ENCODE data around the gene DNAJC28. TPM values are rescaled to one million over a fixed set of nuclear protein-coding genes. Genes with fewer than 3 reads are reported as not detected.

DNAJC28 gene
- total RNA-seq, 1 donor from 2014 or later: 2.7 TPM

- Mint-ChIP-seq H3K36me3 (ENCODE audit: low read depth) (no peaks in the 10 kb centered on the region), H3K27ac (ENCODE audit: unreplicated experiment) (no peak overlapping the region), H3K27me3 (ENCODE audit: low read depth) (no peaks in the 10 kb centered on the region), H3K4me3 (peak overlapping the region; percentile 98), H3K9me3 (no peaks in the 10 kb centered on the region), H3K4me1 (peaks cover 20% of the 10 kb centered on the region)
- DNase-seq (ENCODE audit: low read depth, low spot score): no peak
- no peak for TF ChIP-seq CTCF (conservative IDR thresholded peaks at IDR 0.05)
Measured at GRCh38 chr21:33481314-33481943, 10.1 kb downstream of the DNAJC28 start.

- H3K4me3 Mint-ChIP-seq: peak overlapping the region; percentile 98
- no peaks in the 10 kb centered on the region for H3K36me3 Mint-ChIP-seq (ENCODE audit: low read depth)
- peaks cover 20% of the 10 kb centered on the region for H3K4me1 Mint-ChIP-seq
- H3K27me3 Mint-ChIP-seq (ENCODE audit: low read depth): no peaks in the 10 kb centered on the region
- no peaks in the 10 kb centered on the region for H3K9me3 Mint-ChIP-seq
- H3K27ac Mint-ChIP-seq (ENCODE audit: unreplicated experiment): peak overlapping the region; percentile 96
- DNase-seq (ENCODE audit: low read depth, low spot score): no peak
- TF ChIP-seq CTCF (conservative IDR thresholded peaks at IDR 0.05): no peak
Measured at GRCh38 chr21:33480481-33481103, 10.9 kb downstream of the DNAJC28 start.

- peak within 1 kb of the TSS; percentile 96 for H3K27ac Mint-ChIP-seq (ENCODE audit: unreplicated experiment)
- H3K36me3 Mint-ChIP-seq (ENCODE audit: low read depth): no peaks in the 10 kb centered on the region
- TF ChIP-seq CTCF (conservative IDR thresholded peaks at IDR 0.05): peak; percentile 57
- peak; percentile 88 for DNase-seq (ENCODE audit: low read depth, low spot score)
- peaks cover 20% of the 10 kb centered on the region for H3K4me1 Mint-ChIP-seq
- peak within 1 kb of the TSS; percentile 98 for H3K4me3 Mint-ChIP-seq
- no peaks in the 10 kb centered on the region for H3K27me3 Mint-ChIP-seq (ENCODE audit: low read depth)
- H3K9me3 Mint-ChIP-seq: no peaks in the 10 kb centered on the region
Measured at GRCh38 chr21:33479679-33480480, 11.6 kb downstream of the DNAJC28 start, which contains the start of gene TMEM50B. Gene TMEM50B, minus strand, starts transcription at chr21:33479974. Its CDS starts 11,089 bp downstream, at chr21:33468885.

- no peak for TF ChIP-seq CTCF (conservative IDR thresholded peaks at IDR 0.05)
- peak; percentile 8 for DNase-seq (ENCODE audit: low read depth, low spot score)
- H3K4me1 Mint-ChIP-seq: peaks cover 20% of the 10 kb centered on the region
- no peaks in the 10 kb centered on the region for H3K9me3 Mint-ChIP-seq
- no peaks in the 10 kb centered on the region for H3K27me3 Mint-ChIP-seq (ENCODE audit: low read depth)
- no peak overlapping the region for H3K27ac Mint-ChIP-seq (ENCODE audit: unreplicated experiment)
- H3K36me3 Mint-ChIP-seq (ENCODE audit: low read depth): no peaks in the 10 kb centered on the region
- peak overlapping the region; percentile 94 for H3K4me3 Mint-ChIP-seq
Measured at GRCh38 chr21:33478935-33479678, 12.4 kb downstream of the DNAJC28 start.

GRCh38 chr21:33478182-33478581 lies 13.3 kb downstream of the DNAJC28 start:
- Mint-ChIP-seq H3K4me3 (peak overlapping the region; percentile 94), H3K9me3 (peaks cover 5% of the 10 kb centered on the region), H3K36me3 (ENCODE audit: low read depth) (peaks cover 4% of the 10 kb centered on the region), H3K27me3 (ENCODE audit: low read depth) (no peaks in the 10 kb centered on the region), H3K4me1 (peaks cover 20% of the 10 kb centered on the region), H3K27ac (ENCODE audit: unreplicated experiment) (no peak overlapping the region)
- no peak for TF ChIP-seq CTCF (conservative IDR thresholded peaks at IDR 0.05)
- no peak for DNase-seq (ENCODE audit: low read depth, low spot score)
